ENCODE measurements around the gene ELMO1. TPM values are rescaled to one million over a fixed set of nuclear protein-coding genes. Genes with fewer than 3 reads are reported as not detected.

ELMO1 gene
- total and polyA plus RNA-seq, 2 donors from 2014 or later: 6.0 to 35.4 TPM

DNA sequence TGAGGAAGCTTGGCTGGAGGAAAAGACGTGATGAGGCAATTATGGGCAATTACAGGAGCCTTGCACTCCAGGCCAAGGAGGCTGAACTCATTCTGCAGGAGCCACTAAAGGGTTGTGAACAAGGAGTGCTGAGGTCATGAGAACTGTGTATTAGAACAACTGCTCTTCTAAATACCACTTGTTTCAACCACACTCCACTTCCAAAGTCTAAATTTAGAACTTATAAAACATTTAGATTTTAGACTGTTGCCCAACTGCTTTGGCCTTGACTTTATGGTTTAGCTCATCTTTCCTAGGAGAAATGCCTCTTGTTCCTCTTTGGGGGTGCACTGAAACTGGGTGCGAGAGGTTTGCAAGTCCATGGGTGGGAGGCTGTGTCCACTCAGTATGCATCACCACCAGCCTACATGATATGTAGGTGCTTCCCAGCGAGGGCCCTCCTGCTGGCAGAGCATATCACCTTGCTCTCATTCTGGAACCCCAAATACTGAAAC lies 524.7 kb downstream of the ELMO1 start:
- H3K27me3 ChIP-seq (ENCODE audit: control insufficient read depth, insufficient read depth, low read length): no peaks in the 10 kb centered on the region
- H3K4me1 ChIP-seq (ENCODE audit: control insufficient read depth in 2 of 3, insufficient read depth in 2 of 3, low read depth in 1 of 3, low read length in 3 of 3): no peaks in the 10 kb centered on the region
- H3K4me3 ChIP-seq (ENCODE audit: low read length in 3 of 3): no peak overlapping the region
- DNase-seq: no peak
- no peak for FAIRE-seq
- H3K9me3 ChIP-seq (ENCODE audit: control insufficient read depth in 2 of 3, insufficient read depth in 1 of 3, low read length in 3 of 3): no peaks in the 10 kb centered on the region
- H3K9ac ChIP-seq (ENCODE audit: low read length in 3 of 3): no peak overlapping the region
- intact Hi-C loops (cut with DNase I): no loop called here
- H3K27ac ChIP-seq (ENCODE audit: low read depth in 2 of 2, low read length in 2 of 2): no peak overlapping the region
- TF ChIP-seq, protein P1, sequence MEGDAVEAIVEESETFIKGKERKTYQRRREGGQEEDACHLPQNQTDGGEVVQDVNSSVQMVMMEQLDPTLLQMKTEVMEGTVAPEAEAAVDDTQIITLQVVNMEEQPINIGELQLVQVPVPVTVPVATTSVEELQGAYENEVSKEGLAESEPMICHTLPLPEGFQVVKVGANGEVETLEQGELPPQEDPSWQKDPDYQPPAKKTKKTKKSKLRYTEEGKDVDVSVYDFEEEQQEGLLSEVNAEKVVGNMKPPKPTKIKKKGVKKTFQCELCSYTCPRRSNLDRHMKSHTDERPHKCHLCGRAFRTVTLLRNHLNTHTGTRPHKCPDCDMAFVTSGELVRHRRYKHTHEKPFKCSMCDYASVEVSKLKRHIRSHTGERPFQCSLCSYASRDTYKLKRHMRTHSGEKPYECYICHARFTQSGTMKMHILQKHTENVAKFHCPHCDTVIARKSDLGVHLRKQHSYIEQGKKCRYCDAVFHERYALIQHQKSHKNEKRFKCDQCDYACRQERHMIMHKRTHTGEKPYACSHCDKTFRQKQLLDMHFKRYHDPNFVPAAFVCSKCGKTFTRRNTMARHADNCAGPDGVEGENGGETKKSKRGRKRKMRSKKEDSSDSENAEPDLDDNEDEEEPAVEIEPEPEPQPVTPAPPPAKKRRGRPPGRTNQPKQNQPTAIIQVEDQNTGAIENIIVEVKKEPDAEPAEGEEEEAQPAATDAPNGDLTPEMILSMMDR (IDR thresholded peaks at IDR 0.05; ENCODE audit: borderline replicate concordance, extremely low read depth, insufficient read depth): no peak
- no peaks in the 10 kb centered on the region for H3K36me3 ChIP-seq (ENCODE audit: control insufficient read depth in 2 of 3, insufficient read depth in 3 of 3, low read length in 3 of 3)

DNA sequence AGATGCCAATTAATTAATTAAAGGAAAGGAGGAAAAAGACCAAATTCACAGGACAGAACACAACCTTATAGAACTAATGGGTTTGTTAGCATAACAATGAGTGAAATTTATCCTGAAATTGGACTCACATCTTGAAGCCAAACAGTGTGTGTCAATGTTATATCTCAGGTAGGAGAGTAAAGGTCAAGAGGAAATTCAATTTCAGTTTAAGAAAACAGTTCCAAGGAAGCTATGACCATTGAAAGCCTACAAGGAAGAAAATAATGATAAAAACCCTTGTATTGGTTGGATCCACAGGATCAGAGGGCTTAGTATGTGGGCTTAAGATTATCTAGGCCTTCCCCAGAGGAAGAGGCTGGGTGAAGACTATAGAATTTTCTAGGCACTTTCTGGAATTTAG lies 525.5 kb downstream of the ELMO1 start:
- no peaks in the 10 kb centered on the region for H3K36me3 ChIP-seq (ENCODE audit: control insufficient read depth in 2 of 3, insufficient read depth in 3 of 3, low read length in 3 of 3)
- intact Hi-C loops (cut with DNase I): no loop called here
- no peaks in the 10 kb centered on the region for H3K9me3 ChIP-seq (ENCODE audit: control insufficient read depth in 2 of 3, insufficient read depth in 1 of 3, low read length in 3 of 3)
- H3K27me3 ChIP-seq (ENCODE audit: control insufficient read depth, insufficient read depth, low read length): no peaks in the 10 kb centered on the region
- no peak overlapping the region for H3K9ac ChIP-seq (ENCODE audit: low read length in 3 of 3)
- TF ChIP-seq, protein P1 (IDR thresholded peaks at IDR 0.05; ENCODE audit: borderline replicate concordance, extremely low read depth, insufficient read depth): no peak
- H3K27ac ChIP-seq (ENCODE audit: low read depth in 2 of 2, low read length in 2 of 2): no peak overlapping the region
- no peak for DNase-seq
- FAIRE-seq: no peak
- no peaks in the 10 kb centered on the region for H3K4me1 ChIP-seq (ENCODE audit: control insufficient read depth in 2 of 3, insufficient read depth in 2 of 3, low read depth in 1 of 3, low read length in 3 of 3)
- no peak overlapping the region for H3K4me3 ChIP-seq (ENCODE audit: low read length in 3 of 3)

- TF ChIP-seq, protein P1 (IDR thresholded peaks at IDR 0.05; ENCODE audit: borderline replicate concordance, extremely low read depth, insufficient read depth): no peak
- DNase-seq: no peak
- FAIRE-seq: no peak
- H3K4me3 ChIP-seq (ENCODE audit: low read length in 3 of 3): no peak overlapping the region
- H3K27ac ChIP-seq (ENCODE audit: low read depth in 2 of 2, low read length in 2 of 2): no peak overlapping the region
- no peaks in the 10 kb centered on the region for H3K27me3 ChIP-seq (ENCODE audit: control insufficient read depth, insufficient read depth, low read length)
- intact Hi-C loops (cut with DNase I): no loop called here
- H3K36me3 ChIP-seq (ENCODE audit: control insufficient read depth in 2 of 3, insufficient read depth in 3 of 3, low read length in 3 of 3): no peaks in the 10 kb centered on the region
- H3K4me1 ChIP-seq (ENCODE audit: control insufficient read depth in 2 of 3, insufficient read depth in 2 of 3, low read depth in 1 of 3, low read length in 3 of 3): no peaks in the 10 kb centered on the region
- no peaks in the 10 kb centered on the region for H3K9me3 ChIP-seq (ENCODE audit: control insufficient read depth in 2 of 3, insufficient read depth in 1 of 3, low read length in 3 of 3)
- no peak overlapping the region for H3K9ac ChIP-seq (ENCODE audit: low read length in 3 of 3)
Measured at GRCh38 chr7:36920433-36920832, 528.2 kb downstream of the ELMO1 start.

GRCh38 chr7:36919738-36920137 lies 528.9 kb downstream of the ELMO1 start:
- intact Hi-C loops (cut with DNase I): no loop called here
- DNase-seq: no peak

More at GRCh38 chr7:36919738-36920137, 528.9 kb downstream of the ELMO1 start:
- TF ChIP-seq, protein P1 (IDR thresholded peaks at IDR 0.05; ENCODE audit: borderline replicate concordance, extremely low read depth, insufficient read depth): no peak
- no peak for FAIRE-seq
- H3K27ac ChIP-seq (ENCODE audit: low read depth in 2 of 2, low read length in 2 of 2): no peak overlapping the region
- H3K27me3 ChIP-seq (ENCODE audit: control insufficient read depth, insufficient read depth, low read length): no peaks in the 10 kb centered on the region
- H3K4me3 ChIP-seq (ENCODE audit: low read length in 3 of 3): no peak overlapping the region
- no peaks in the 10 kb centered on the region for H3K4me1 ChIP-seq (ENCODE audit: control insufficient read depth in 2 of 3, insufficient read depth in 2 of 3, low read depth in 1 of 3, low read length in 3 of 3)
- no peaks in the 10 kb centered on the region for H3K9me3 ChIP-seq (ENCODE audit: control insufficient read depth in 2 of 3, insufficient read depth in 1 of 3, low read length in 3 of 3)
- H3K36me3 ChIP-seq (ENCODE audit: control insufficient read depth in 2 of 3, insufficient read depth in 3 of 3, low read length in 3 of 3): no peaks in the 10 kb centered on the region
- no peak overlapping the region for H3K9ac ChIP-seq (ENCODE audit: low read length in 3 of 3)

All from kidney (tissue), 14 donors.